Astrocyte (in vitro differentiated cells and primary cell): ENCODE results near the gene DTWD1.

ENCODE experiments used
- EZH2 ChIP-seq: IDR thresholded peaks from 2 replicates; pipeline ENCODE4 v1.6.1; 2012; ENCODE audit warnings: mild to moderate bottlenecking, low read length, inconsistent platforms; ENCODE audit not compliant: insufficient read depth
- TF ChIP-seq, protein P1 (sequence below): IDR thresholded peaks from 2 replicates; pipeline ENCODE4 v1.5.1; 2011; ENCODE audit warnings: low read depth, mild to moderate bottlenecking, inconsistent platforms, low read length, moderate library complexity; ENCODE audit not compliant: insufficient read depth

DNA sequence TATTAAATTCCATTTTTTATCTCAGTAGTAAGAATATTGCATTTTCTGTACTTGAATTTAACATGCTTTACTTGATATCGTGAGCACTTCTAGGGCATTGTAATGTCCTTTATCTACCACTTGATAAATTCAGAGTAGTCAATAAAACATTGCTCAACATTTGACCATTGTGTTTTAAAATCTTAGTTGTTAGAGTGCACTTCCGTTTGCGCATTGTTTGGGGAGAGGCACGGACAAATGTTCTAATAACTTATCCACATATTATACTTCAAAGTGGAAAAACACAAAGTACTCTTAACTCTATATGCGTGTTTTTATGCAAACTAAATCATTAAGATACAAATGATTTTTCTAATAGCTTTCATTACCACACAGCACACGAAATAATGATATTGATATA is 649 bp upstream of the DTWD1 start:
- TF ChIP-seq, protein P1, sequence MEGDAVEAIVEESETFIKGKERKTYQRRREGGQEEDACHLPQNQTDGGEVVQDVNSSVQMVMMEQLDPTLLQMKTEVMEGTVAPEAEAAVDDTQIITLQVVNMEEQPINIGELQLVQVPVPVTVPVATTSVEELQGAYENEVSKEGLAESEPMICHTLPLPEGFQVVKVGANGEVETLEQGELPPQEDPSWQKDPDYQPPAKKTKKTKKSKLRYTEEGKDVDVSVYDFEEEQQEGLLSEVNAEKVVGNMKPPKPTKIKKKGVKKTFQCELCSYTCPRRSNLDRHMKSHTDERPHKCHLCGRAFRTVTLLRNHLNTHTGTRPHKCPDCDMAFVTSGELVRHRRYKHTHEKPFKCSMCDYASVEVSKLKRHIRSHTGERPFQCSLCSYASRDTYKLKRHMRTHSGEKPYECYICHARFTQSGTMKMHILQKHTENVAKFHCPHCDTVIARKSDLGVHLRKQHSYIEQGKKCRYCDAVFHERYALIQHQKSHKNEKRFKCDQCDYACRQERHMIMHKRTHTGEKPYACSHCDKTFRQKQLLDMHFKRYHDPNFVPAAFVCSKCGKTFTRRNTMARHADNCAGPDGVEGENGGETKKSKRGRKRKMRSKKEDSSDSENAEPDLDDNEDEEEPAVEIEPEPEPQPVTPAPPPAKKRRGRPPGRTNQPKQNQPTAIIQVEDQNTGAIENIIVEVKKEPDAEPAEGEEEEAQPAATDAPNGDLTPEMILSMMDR, result no peak
- no peak for TF ChIP-seq EZH2
